ES-I3 (cell line): ENCODE measurements around the gene CLDN5.

Experiments
- H3K36me3 ChIP-seq: 2 replicates; pipeline ENCODE4 v1.6.1; 2013; ENCODE audit warnings: mild to moderate bottlenecking, low read length, control low read depth, moderate library complexity; ENCODE audit not compliant: insufficient read depth
- H3K4me1 ChIP-seq: 2 replicates; pipeline ENCODE4 v1.6.1; 2013; ENCODE audit warnings: mild to moderate bottlenecking, control low read depth, low read length; ENCODE audit not compliant: insufficient read depth
- H3K9ac ChIP-seq: 2 replicates; pipeline ENCODE4 v1.6.1; 2013; ENCODE audit warnings: low read depth, mild to moderate bottlenecking, low read length, moderate library complexity
- H3K9me3 ChIP-seq: 2 replicates; pipeline ENCODE4 v1.6.1; 2013; ENCODE audit warnings: mild to moderate bottlenecking, low read length, moderate library complexity; ENCODE audit not compliant: control insufficient read depth, insufficient read depth

Gene CLDN5

GRCh38 chr22:19508024-19508776, 16.0 kb downstream of the CLDN5 start:
- Histone ChIP-seq H3K4me1 (no peaks in the 10 kb centered on the region), H3K9ac (no peak overlapping the region), H3K9me3 (no peaks in the 10 kb centered on the region), H3K36me3 (peaks cover 5% of the 10 kb centered on the region)

GRCh38 chr22:19507534-19507861, 16.7 kb downstream of the CLDN5 start:
- Histone ChIP-seq H3K36me3 (peaks cover 5% of the 10 kb centered on the region), H3K9ac (no peak overlapping the region), H3K9me3 (no peaks in the 10 kb centered on the region), H3K4me1 (no peaks in the 10 kb centered on the region)

- Histone ChIP-seq H3K36me3 (peaks cover 5% of the 10 kb centered on the region), H3K9ac (no peak overlapping the region), H3K4me1 (no peaks in the 10 kb centered on the region), H3K9me3 (no peaks in the 10 kb centered on the region)
Measured at GRCh38 chr22:19506212-19506611, 18.0 kb downstream of the CLDN5 start.

- Histone ChIP-seq H3K4me1 (no peaks in the 10 kb centered on the region), H3K36me3 (peaks cover 5% of the 10 kb centered on the region), H3K9me3 (no peaks in the 10 kb centered on the region), H3K9ac (no peak overlapping the region)
Measured at GRCh38 chr22:19505735-19506126, 18.5 kb downstream of the CLDN5 start.

- no peaks in the 10 kb centered on the region for H3K9me3 ChIP-seq
- H3K36me3 ChIP-seq: peaks cover 5% of the 10 kb centered on the region
Measured at GRCh38 chr22:19504900-19505734, 19.1 kb downstream of the CLDN5 start.

GRCh38 chr22:19503869-19504268, 20.3 kb downstream of the CLDN5 start:
- Histone ChIP-seq H3K9ac (no peak overlapping the region), H3K9me3 (no peaks in the 10 kb centered on the region), H3K36me3 (peaks cover 5% of the 10 kb centered on the region), H3K4me1 (no peaks in the 10 kb centered on the region)

More at GRCh38 chr22:19504900-19505734, 19.1 kb downstream of the CLDN5 start:
- H3K9ac ChIP-seq: no peak overlapping the region
- H3K4me1 ChIP-seq: no peaks in the 10 kb centered on the region

- Histone ChIP-seq H3K36me3 (peaks cover 2% of the 10 kb centered on the region), H3K4me1 (no peaks in the 10 kb centered on the region), H3K9me3 (no peaks in the 10 kb centered on the region), H3K9ac (no peak overlapping the region)
Measured at GRCh38 chr22:19503367-19503766, 20.8 kb downstream of the CLDN5 start.

GRCh38 chr22:19501897-19502447, 22.2 kb downstream of the CLDN5 start:
- no peaks in the 10 kb centered on the region; the same call in 1 of the 2 replicates for H3K36me3 ChIP-seq
- no peaks in the 10 kb centered on the region for H3K9me3 ChIP-seq
- H3K9ac ChIP-seq: no peak overlapping the region
- no peaks in the 10 kb centered on the region for H3K4me1 ChIP-seq

GRCh38 chr22:19499880-19500242, 24.3 kb downstream of the CLDN5 start:
- no peaks in the 10 kb centered on the region for H3K36me3 ChIP-seq

GRCh38 chr22:19499236-19499879, 24.9 kb downstream of the CLDN5 start:
- no peaks in the 10 kb centered on the region for H3K36me3 ChIP-seq
- no peak overlapping the region for H3K9ac ChIP-seq
- H3K4me1 ChIP-seq: no peaks in the 10 kb centered on the region
- no peaks in the 10 kb centered on the region for H3K9me3 ChIP-seq

More at GRCh38 chr22:19499880-19500242, 24.3 kb downstream of the CLDN5 start:
- H3K4me1 ChIP-seq: no peaks in the 10 kb centered on the region
- no peaks in the 10 kb centered on the region for H3K9me3 ChIP-seq
- no peak overlapping the region for H3K9ac ChIP-seq

GRCh38 chr22:19498866-19499190, 25.4 kb downstream of the CLDN5 start:
- Histone ChIP-seq H3K9ac (no peak overlapping the region), H3K36me3 (no peaks in the 10 kb centered on the region; the same call in 1 of the 2 replicates), H3K9me3 (no peaks in the 10 kb centered on the region), H3K4me1 (no peaks in the 10 kb centered on the region)

- Histone ChIP-seq H3K36me3 (no peaks in the 10 kb centered on the region; the same call in 1 of the 2 replicates), H3K9me3 (no peaks in the 10 kb centered on the region), H3K4me1 (no peaks in the 10 kb centered on the region), H3K9ac (no peak overlapping the region)
Measured at GRCh38 chr22:19498154-19498865, 25.9 kb downstream of the CLDN5 start.

- Histone ChIP-seq H3K9ac (no peak overlapping the region), H3K9me3 (no peaks in the 10 kb centered on the region), H3K36me3 (no peaks in the 10 kb centered on the region; the same call in 1 of the 2 replicates), H3K4me1 (no peaks in the 10 kb centered on the region)
Measured at GRCh38 chr22:19497245-19497644, 27.0 kb downstream of the CLDN5 start.

- Histone ChIP-seq H3K4me1 (no peaks in the 10 kb centered on the region), H3K9ac (no peak overlapping the region), H3K36me3 (no peaks in the 10 kb centered on the region; the same call in none of the 2 replicates), H3K9me3 (no peaks in the 10 kb centered on the region)
Measured at GRCh38 chr22:19496324-19496630, 27.9 kb downstream of the CLDN5 start.
